ENCODE results near the gene SPAG7.

SPAG7 gene

DNA sequence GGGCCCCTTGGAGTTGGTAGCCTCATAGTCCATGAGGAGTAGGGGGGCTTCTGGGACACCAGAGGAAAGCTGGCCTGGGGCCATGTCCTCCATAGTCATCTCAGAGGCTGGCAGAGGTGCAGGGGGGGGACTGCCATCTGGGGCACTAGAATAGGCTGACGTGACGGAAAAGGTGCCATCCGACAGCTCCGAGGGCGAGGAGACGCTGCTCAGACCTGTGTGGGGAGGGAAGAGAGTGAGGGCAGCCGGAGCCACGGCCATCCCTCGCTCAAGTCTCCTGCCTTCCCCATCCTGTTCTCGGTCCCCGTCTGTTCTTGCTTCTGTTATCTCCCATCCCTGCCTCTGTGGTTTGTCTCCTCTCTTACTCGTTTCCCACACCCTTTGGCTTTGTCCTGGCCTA, 4.7 kb upstream of the SPAG7 start:
- H3K36me3 ChIP-seq (ENCODE audit: control insufficient read depth, insufficient read depth, low read length): no peaks in the 10 kb centered on the region
- no CpG with 5 or more reads among the region's 12 CpGs for WGBS (ENCODE audit: extremely low coverage, insufficient coverage, low lambda C conversion rate)
- no peak overlapping the region for H3K9ac ChIP-seq (ENCODE audit: low read length)
- no peak overlapping the region for H3K23ac ChIP-seq (ENCODE audit: low read length)
- no peak overlapping the region for H2BK120ac ChIP-seq (ENCODE audit: low read depth, low read length)
- H3K18ac ChIP-seq (ENCODE audit: low read length): no peak overlapping the region
- no peak overlapping the region for H3K4me3 ChIP-seq (ENCODE audit: low read length)
- H3K79me1 ChIP-seq (ENCODE audit: low read length): peaks cover 6% of the 10 kb centered on the region
- H3K27ac ChIP-seq (ENCODE audit: low read depth, low read length): no peak overlapping the region
- H4K8ac ChIP-seq (ENCODE audit: low read depth, low read length): no peak overlapping the region
- no peak overlapping the region for H3K4ac ChIP-seq (ENCODE audit: low read depth, low read length)
- H3K27me3 ChIP-seq (ENCODE audit: insufficient read depth, low read length, poor library complexity): no peaks in the 10 kb centered on the region
- H3K4me1 ChIP-seq (ENCODE audit: control insufficient read depth, low read depth, low read length): peaks cover 2% of the 10 kb centered on the region
- DNase-seq: no peak
- H3K79me2 ChIP-seq (ENCODE audit: control insufficient read depth, insufficient read depth, low read length): peaks cover 3% of the 10 kb centered on the region
- H2AK5ac ChIP-seq (ENCODE audit: low read length): no peak overlapping the region
- peak overlapping the region; percentile 10 for H3K56ac ChIP-seq (ENCODE audit: low read length)
- no peak overlapping the region for H2BK5ac ChIP-seq (ENCODE audit: low read length)
- H3K4me2 ChIP-seq (ENCODE audit: low read length): no peak overlapping the region
- H4K5ac ChIP-seq (ENCODE audit: low read length): no peak overlapping the region
- no peak overlapping the region for H2BK15ac ChIP-seq (replicated peaks; ENCODE audit: low read depth)

GRCh38 chr17:4971826-4972225, 4.2 kb upstream of the SPAG7 start:
- WGBS (ENCODE audit: extremely low coverage, insufficient coverage, low lambda C conversion rate): no CpG with 5 or more reads among the region's 6 CpGs
- Histone ChIP-seq H2AK5ac (ENCODE audit: low read length) (no peak overlapping the region), H3K9ac (ENCODE audit: low read length) (no peak overlapping the region), H4K8ac (ENCODE audit: low read depth, low read length) (no peak overlapping the region), H3K79me2 (ENCODE audit: control insufficient read depth, insufficient read depth, low read length) (peaks cover 3% of the 10 kb centered on the region), H2BK15ac (replicated peaks; ENCODE audit: low read depth) (no peak overlapping the region), H2BK120ac (ENCODE audit: low read depth, low read length) (no peak overlapping the region), H4K5ac (ENCODE audit: low read length) (no peak overlapping the region), H3K18ac (ENCODE audit: low read length) (no peak overlapping the region), H3K56ac (ENCODE audit: low read length) (no peak overlapping the region), H3K23ac (ENCODE audit: low read length) (no peak overlapping the region), H3K27me3 (ENCODE audit: insufficient read depth, low read length, poor library complexity) (no peaks in the 10 kb centered on the region), H3K4ac (ENCODE audit: low read depth, low read length) (no peak overlapping the region), H3K79me1 (ENCODE audit: low read length) (peaks cover 6% of the 10 kb centered on the region), H3K4me3 (ENCODE audit: low read length) (no peak overlapping the region), H3K4me1 (ENCODE audit: control insufficient read depth, low read depth, low read length) (peaks cover 2% of the 10 kb centered on the region), H2BK5ac (ENCODE audit: low read length) (no peak overlapping the region), H3K27ac (ENCODE audit: low read depth, low read length) (no peak overlapping the region), H3K36me3 (ENCODE audit: control insufficient read depth, insufficient read depth, low read length) (no peaks in the 10 kb centered on the region), H3K4me2 (ENCODE audit: low read length) (no peak overlapping the region)
- DNase-seq: no peak

DNA sequence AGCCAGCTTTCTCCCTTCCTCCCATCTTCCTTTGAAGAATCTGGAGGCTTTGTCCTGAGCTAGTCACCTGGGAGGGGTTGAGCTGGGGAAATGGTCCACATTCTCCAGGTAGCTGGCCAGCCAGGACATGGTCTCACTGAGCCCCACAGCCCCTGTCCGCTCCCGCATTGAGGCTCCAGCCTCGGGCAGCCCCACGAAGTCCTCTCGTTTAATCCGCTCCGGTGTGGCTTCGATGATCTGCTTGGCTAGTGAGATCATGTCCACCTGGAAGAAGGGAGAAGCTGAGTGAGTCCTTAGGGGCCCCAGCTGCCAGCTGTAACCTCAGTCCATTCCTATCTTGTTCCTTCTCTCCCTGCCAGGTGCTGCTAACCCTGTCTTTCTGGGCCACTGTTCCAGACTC, 2.7 kb upstream of the SPAG7 start:
- Histone ChIP-seq H3K79me1 (ENCODE audit: low read length) (peaks cover 8% of the 10 kb centered on the region), H2BK120ac (ENCODE audit: low read depth, low read length) (no peak overlapping the region)

GRCh38 chr17:4969551-4970173, 2.0 kb upstream of the SPAG7 start:
- no CpG with 5 or more reads among the region's 16 CpGs for WGBS (ENCODE audit: extremely low coverage, insufficient coverage, low lambda C conversion rate)
- Histone ChIP-seq H2BK120ac (ENCODE audit: low read depth, low read length) (no peak overlapping the region), H3K36me3 (ENCODE audit: control insufficient read depth, insufficient read depth, low read length) (no peaks in the 10 kb centered on the region), H3K18ac (ENCODE audit: low read length) (no peak overlapping the region), H3K79me1 (ENCODE audit: low read length) (peaks cover 10% of the 10 kb centered on the region), H3K23ac (ENCODE audit: low read length) (peak overlapping the region; percentile 48), H2BK5ac (ENCODE audit: low read length) (no peak overlapping the region), H3K27ac (ENCODE audit: low read depth, low read length) (no peak overlapping the region), H3K4me2 (ENCODE audit: low read length) (peak overlapping the region; percentile 18), H3K56ac (ENCODE audit: low read length) (peak overlapping the region; percentile 99), H3K9ac (ENCODE audit: low read length) (peak overlapping the region; percentile 76), H3K4ac (ENCODE audit: low read depth, low read length) (no peak overlapping the region), H3K4me1 (ENCODE audit: control insufficient read depth, low read depth, low read length) (peaks cover 4% of the 10 kb centered on the region), H2AK5ac (ENCODE audit: low read length) (peak overlapping the region; percentile 0), H3K4me3 (ENCODE audit: low read length) (no peak overlapping the region), H3K27me3 (ENCODE audit: insufficient read depth, low read length, poor library complexity) (no peaks in the 10 kb centered on the region), H4K5ac (ENCODE audit: low read length) (no peak overlapping the region), H3K79me2 (ENCODE audit: control insufficient read depth, insufficient read depth, low read length) (peaks cover 6% of the 10 kb centered on the region), H2BK15ac (replicated peaks; ENCODE audit: low read depth) (no peak overlapping the region), H4K8ac (ENCODE audit: low read depth, low read length) (no peak overlapping the region)
- peak; percentile 56 for DNase-seq

More for the DNA sequence above, 2.7 kb upstream of the SPAG7 start:
- no peak for DNase-seq
- no peak overlapping the region for H2BK15ac ChIP-seq (replicated peaks; ENCODE audit: low read depth)
- no peak overlapping the region for H4K5ac ChIP-seq (ENCODE audit: low read length)
- H3K79me2 ChIP-seq (ENCODE audit: control insufficient read depth, insufficient read depth, low read length): peaks cover 6% of the 10 kb centered on the region
- no peak overlapping the region for H2BK5ac ChIP-seq (ENCODE audit: low read length)
- H3K27ac ChIP-seq (ENCODE audit: low read depth, low read length): no peak overlapping the region
- H2AK5ac ChIP-seq (ENCODE audit: low read length): no peak overlapping the region
- H3K4ac ChIP-seq (ENCODE audit: low read depth, low read length): no peak overlapping the region
- peaks cover 4% of the 10 kb centered on the region for H3K4me1 ChIP-seq (ENCODE audit: control insufficient read depth, low read depth, low read length)
- H3K9ac ChIP-seq (ENCODE audit: low read length): no peak overlapping the region
- no CpG with 5 or more reads among the region's 8 CpGs for WGBS (ENCODE audit: extremely low coverage, insufficient coverage, low lambda C conversion rate)
- no peak overlapping the region for H3K4me3 ChIP-seq (ENCODE audit: low read length)
- no peak overlapping the region for H3K4me2 ChIP-seq (ENCODE audit: low read length)
- no peaks in the 10 kb centered on the region for H3K27me3 ChIP-seq (ENCODE audit: insufficient read depth, low read length, poor library complexity)
- no peak overlapping the region for H3K23ac ChIP-seq (ENCODE audit: low read length)
- H3K36me3 ChIP-seq (ENCODE audit: control insufficient read depth, insufficient read depth, low read length): no peaks in the 10 kb centered on the region
- no peak overlapping the region for H3K56ac ChIP-seq (ENCODE audit: low read length)
- H3K18ac ChIP-seq (ENCODE audit: low read length): no peak overlapping the region
- no peak overlapping the region for H4K8ac ChIP-seq (ENCODE audit: low read depth, low read length)

- no CpG with 5 or more reads among the region's 15 CpGs for WGBS (ENCODE audit: extremely low coverage, insufficient coverage, low lambda C conversion rate)
- H3K4ac ChIP-seq (ENCODE audit: low read depth, low read length): peak overlapping the region; percentile 75
- H3K4me1 ChIP-seq (ENCODE audit: control insufficient read depth, low read depth, low read length): peaks cover 4% of the 10 kb centered on the region
- DNase-seq: peak; percentile 90
- peak overlapping the region; percentile 83 for H3K4me3 ChIP-seq (ENCODE audit: low read length)
- H3K18ac ChIP-seq (ENCODE audit: low read length): peak overlapping the region; percentile 82
- H3K4me2 ChIP-seq (ENCODE audit: low read length): peak overlapping the region; percentile 91
- peak overlapping the region; percentile 99 for H3K56ac ChIP-seq (ENCODE audit: low read length)
- no peaks in the 10 kb centered on the region for H3K27me3 ChIP-seq (ENCODE audit: insufficient read depth, low read length, poor library complexity)
- no peak overlapping the region for H4K8ac ChIP-seq (ENCODE audit: low read depth, low read length)
- no peak overlapping the region for H4K5ac ChIP-seq (ENCODE audit: low read length)
- H2AK5ac ChIP-seq (ENCODE audit: low read length): peak overlapping the region; percentile 90
- H2BK15ac ChIP-seq (replicated peaks; ENCODE audit: low read depth): no peak overlapping the region
- H3K36me3 ChIP-seq (ENCODE audit: control insufficient read depth, insufficient read depth, low read length): no peaks in the 10 kb centered on the region
- peak overlapping the region; percentile 58 for H3K27ac ChIP-seq (ENCODE audit: low read depth, low read length)
- peaks cover 6% of the 10 kb centered on the region for H3K79me2 ChIP-seq (ENCODE audit: control insufficient read depth, insufficient read depth, low read length)
- H3K23ac ChIP-seq (ENCODE audit: low read length): no peak overlapping the region
- no peak overlapping the region for H2BK5ac ChIP-seq (ENCODE audit: low read length)
- no peak overlapping the region for H2BK120ac ChIP-seq (ENCODE audit: low read depth, low read length)
- peaks cover 10% of the 10 kb centered on the region for H3K79me1 ChIP-seq (ENCODE audit: low read length)
- peak overlapping the region; percentile 76 for H3K9ac ChIP-seq (ENCODE audit: low read length)
These were observed 1.5 kb upstream of the SPAG7 start for GRCh38 chr17:4969047-4969550.
